ENCODE measurements around the gene SSBP1.

SSBP1 gene

DNA sequence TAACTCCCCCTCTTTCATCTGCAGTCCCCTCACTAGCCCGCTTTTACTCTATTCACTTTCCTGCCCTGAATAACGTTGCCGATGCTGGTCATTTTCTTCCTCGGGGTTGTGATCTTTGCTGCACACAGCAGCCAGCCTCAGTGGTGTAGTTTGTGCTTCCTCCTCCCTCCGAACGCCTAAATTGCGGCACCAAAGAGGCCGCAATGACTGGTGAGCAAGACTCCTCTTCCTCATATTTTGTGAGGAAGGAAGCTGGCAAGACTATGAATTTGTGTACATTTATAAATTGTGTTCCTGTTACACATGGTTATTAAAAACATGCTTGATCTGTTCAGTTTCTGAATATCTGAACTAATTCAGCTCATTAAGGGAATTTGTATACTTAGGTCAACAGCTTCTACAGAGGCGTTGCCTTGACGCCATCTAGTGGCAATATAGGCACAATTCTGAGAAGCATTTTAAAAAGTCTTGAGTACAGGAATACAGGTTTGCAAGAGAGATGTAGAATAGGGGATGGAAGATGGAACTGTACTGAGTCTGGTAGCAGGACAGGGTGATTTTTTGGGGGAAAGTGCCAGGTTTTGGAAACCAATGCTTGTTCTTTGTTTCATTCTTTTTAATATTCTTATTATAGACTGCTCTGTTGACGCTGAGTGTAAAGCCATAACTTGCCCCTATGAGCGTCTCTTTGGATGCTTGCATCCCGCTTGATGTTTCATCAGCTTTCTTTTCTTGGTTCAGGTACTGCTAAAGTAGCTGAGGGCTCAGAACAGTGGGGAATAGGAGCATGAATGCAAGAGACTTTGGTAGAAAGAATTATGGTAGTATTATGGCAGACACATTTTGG, 47.8 kb downstream of the SSBP1 start:
- DNase-seq: no peak

DNA sequence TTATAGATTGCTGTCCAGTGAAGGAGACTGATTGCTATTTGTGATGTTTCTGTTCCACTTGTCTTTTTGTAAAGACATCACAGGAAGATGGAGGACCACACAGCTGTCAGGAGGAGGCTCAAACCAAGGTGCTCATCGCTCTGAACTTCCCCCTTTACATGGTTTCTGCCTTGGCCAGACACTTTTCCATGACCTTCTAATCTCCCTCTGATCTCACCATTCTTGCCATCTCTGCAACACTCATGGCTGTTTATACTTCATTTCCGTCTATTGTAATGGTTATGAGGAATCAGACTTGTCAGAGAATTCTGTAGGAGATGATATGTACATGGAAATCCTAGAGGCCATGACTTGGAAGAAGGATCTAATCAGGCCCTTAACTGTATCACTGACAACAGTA, 50.1 kb downstream of the SSBP1 start:
- no peak for DNase-seq

DNA sequence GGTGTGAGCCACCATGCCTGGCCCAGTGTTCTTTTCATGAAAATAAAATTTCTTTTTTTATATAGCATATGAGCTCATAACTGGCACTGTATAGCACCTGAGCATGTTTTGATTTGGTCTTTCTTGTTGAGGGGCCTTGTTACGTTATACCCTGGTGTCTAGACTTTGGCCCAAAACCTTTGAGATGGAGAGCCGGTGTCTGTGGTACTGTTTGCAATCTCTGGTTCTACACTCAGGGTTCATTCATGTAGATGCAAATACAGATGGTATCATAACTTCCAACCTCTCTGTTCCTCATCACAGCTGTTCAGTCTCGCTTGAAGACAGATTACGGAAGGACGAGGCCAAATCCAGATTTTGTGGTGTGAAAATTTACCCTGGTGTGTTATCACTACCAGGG, 51.8 kb downstream of the SSBP1 start, which contains the start of gene TAS2R5:
Gene TAS2R5, plus strand, starts transcription at position 301 of the 400 bp plus-strand sequence. CDS start 145 bp downstream, outside the sequence.
- DNase-seq: no peak

DNA sequence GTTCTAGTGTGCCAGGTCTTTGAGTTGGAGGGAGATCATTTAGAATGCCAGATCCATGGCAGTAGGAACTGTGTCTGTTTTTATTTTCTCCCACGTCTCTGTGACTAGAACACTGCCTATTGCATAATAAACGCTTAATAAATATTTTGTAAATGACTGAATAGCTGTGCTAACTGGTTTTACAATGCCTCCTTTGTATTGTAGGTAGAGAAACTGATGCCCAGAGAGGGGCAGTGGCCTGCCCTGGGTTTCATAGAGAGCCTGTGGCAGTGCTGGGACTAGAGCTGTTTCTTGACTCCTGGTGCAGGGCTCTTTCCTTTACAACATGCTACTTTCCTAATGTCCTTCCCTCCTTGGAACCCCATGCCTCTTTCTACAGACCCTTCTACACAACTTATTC, 54.4 kb downstream of the SSBP1 start:
- no peak for DNase-seq

Measured in 8988T (cell line).